ENCODE measurements around the gene SF3A1. TPM values are rescaled to one million over a fixed set of nuclear protein-coding genes. Genes with fewer than 3 reads are reported as not detected.

SF3A1 gene
- total RNA-seq, 2 experiments from 2014 or later, result 247 to 279 TPM

- POLR2A ChIA-PET, result no interaction called here
Observed at GRCh38 chr22:30397656-30398635, 41.3 kb upstream of the SF3A1 start.

GRCh38 chr22:30396871-30397655 is 40.4 kb upstream of the SF3A1 start, which contains the start of gene SEC14L2:
TSS of gene SEC14L2 (plus strand) at chr22:30397018. CDS start at chr22:30397117, 99 bp downstream.
- ChIA-PET POLR2A (interaction anchor here (0.6 to 1.0 kb wide), 2 partner anchors 28 to 188 kb away, joined by 3 read pairs; no protein-coding TSS in a partner anchor), CTCF (interaction anchor here (1.2 to 5.4 kb wide), 12 partner anchors 9 to 291 kb away, joined by 3 to 36 read pairs (median 8); partner anchors contain the start of genes CASTOR1, MTFP1 and RNF215)
- peak; percentile 65 for DNase-seq
- peak within 1 kb of the TSS; percentile 82 for H3K4me3 Mint-ChIP-seq
- no peaks in the 10 kb centered on the region for H3K9me3 Mint-ChIP-seq
- H3K27me3 Mint-ChIP-seq, result no peaks in the 10 kb centered on the region
- H3K27ac Mint-ChIP-seq, result peak within 1 kb of the TSS; percentile 74
- peaks cover 49% of the 10 kb centered on the region for H3K4me1 Mint-ChIP-seq
- peaks cover under 1% of the 10 kb centered on the region for H3K36me3 Mint-ChIP-seq (ENCODE audit: low read depth)

More at GRCh38 chr22:30397656-30398635, 41.3 kb upstream of the SF3A1 start:
- Mint-ChIP-seq H3K4me1 (peaks cover 42% of the 10 kb centered on the region), H3K27ac (peak overlapping the region; percentile 64), H3K4me3 (peak overlapping the region; percentile 72), H3K36me3 (ENCODE audit: low read depth) (peaks cover 3% of the 10 kb centered on the region), H3K27me3 (no peaks in the 10 kb centered on the region), H3K9me3 (no peaks in the 10 kb centered on the region)
- CTCF ChIA-PET, result interaction anchor here (1.0 to 5.4 kb wide), 12 partner anchors 10 to 292 kb away, joined by 3 to 36 read pairs (median 8); partner anchors contain the start of genes CASTOR1, MTFP1 and RNF215
- no peak for DNase-seq

- ChIA-PET CTCF (interaction anchor here (0.7 to 5.4 kb wide), 6 partner anchors 30 to 1240 kb away, joined by 3 to 36 read pairs (median 4); partner anchors contain the start of gene MTFP1), POLR2A (no interaction called here)
- Mint-ChIP-seq H3K27ac (no peak overlapping the region), H3K27me3 (no peaks in the 10 kb centered on the region), H3K4me1 (peaks cover 58% of the 10 kb centered on the region), H3K9me3 (no peaks in the 10 kb centered on the region), H3K36me3 (ENCODE audit: low read depth) (no peaks in the 10 kb centered on the region), H3K4me3 (no peak overlapping the region)
- DNase-seq, result no peak
Observed at GRCh38 chr22:30393885-30394284, 37.2 kb upstream of the SF3A1 start.

- DNase-seq, result no peak
- Mint-ChIP-seq H3K9me3 (no peaks in the 10 kb centered on the region), H3K4me1 (peaks cover 55% of the 10 kb centered on the region), H3K4me3 (no peak overlapping the region), H3K36me3 (ENCODE audit: low read depth) (no peaks in the 10 kb centered on the region), H3K27me3 (no peaks in the 10 kb centered on the region), H3K27ac (no peak overlapping the region)
- ChIA-PET POLR2A (interaction anchor here (1.0 kb wide), 1 partner anchor 29 kb away, joined by 3 read pairs; no protein-coding TSS in a partner anchor), CTCF (interaction anchor here (0.8 to 1.1 kb wide), 4 partner anchors 43 to 105 kb away, joined by 3 to 4 read pairs (median 3); no protein-coding TSS in a partner anchor)
Observed at GRCh38 chr22:30393322-30393680, 36.6 kb upstream of the SF3A1 start.

GRCh38 chr22:30392661-30393321 is 36.1 kb upstream of the SF3A1 start:
- CTCF ChIA-PET, result interaction anchor here (0.5 to 4.9 kb wide), 15 partner anchors 12 to 292 kb away, joined by 3 to 57 read pairs (median 4); partner anchors contain the start of genes CASTOR1 and MTFP1
- Mint-ChIP-seq H3K4me3 (no peak overlapping the region), H3K27ac (peak overlapping the region; percentile 47)

GRCh38 chr22:30390974-30391691 is 34.4 kb upstream of the SF3A1 start:
- Mint-ChIP-seq H3K36me3 (ENCODE audit: low read depth) (no peaks in the 10 kb centered on the region), H3K27me3 (no peaks in the 10 kb centered on the region), H3K27ac (peak overlapping the region; percentile 80), H3K4me3 (no peak overlapping the region), H3K4me1 (peaks cover 52% of the 10 kb centered on the region), H3K9me3 (no peaks in the 10 kb centered on the region)
- peak; percentile 84 for DNase-seq
- ChIA-PET CTCF (interaction anchor here (0.7 to 4.9 kb wide), 21 partner anchors 11 to 291 kb away, joined by 3 to 57 read pairs (median 4); partner anchors contain the start of genes CASTOR1, MTFP1 and TBC1D10A), POLR2A (interaction anchor here (0.7 kb wide), 1 partner anchor 93 kb away, joined by 3 read pairs; no protein-coding TSS in a partner anchor)

More at GRCh38 chr22:30392661-30393321, 36.1 kb upstream of the SF3A1 start:
- H3K27me3 Mint-ChIP-seq, result no peaks in the 10 kb centered on the region
- peaks cover 51% of the 10 kb centered on the region for H3K4me1 Mint-ChIP-seq
- no peak for DNase-seq
- no peaks in the 10 kb centered on the region for H3K36me3 Mint-ChIP-seq (ENCODE audit: low read depth)
- POLR2A ChIA-PET, result interaction anchor here (1.0 kb wide), 1 partner anchor 30 kb away, joined by 3 read pairs; no protein-coding TSS in a partner anchor
- no peaks in the 10 kb centered on the region for H3K9me3 Mint-ChIP-seq

GRCh38 chr22:30386960-30387827 is 30.5 kb upstream of the SF3A1 start, which contains the start of gene RNF215:
TSS of gene RNF215 (minus strand) at chr22:30387411. CDS start at chr22:30387313, 98 bp downstream.
- Mint-ChIP-seq H3K27me3 (no peaks in the 10 kb centered on the region), H3K36me3 (ENCODE audit: low read depth) (no peaks in the 10 kb centered on the region), H3K4me3 (peak within 1 kb of the TSS; percentile 77), H3K9me3 (no peaks in the 10 kb centered on the region), H3K27ac (peak within 1 kb of the TSS; percentile 88), H3K4me1 (peaks cover 29% of the 10 kb centered on the region)
- POLR2A ChIA-PET, result interaction anchor here (0.6 kb wide), 3 partner anchors 16 to 124 kb away, joined by 3 read pairs; no protein-coding TSS in a partner anchor
- CTCF ChIA-PET, result interaction anchor here (0.6 to 8.3 kb wide), 34 partner anchors 10 to 711 kb away, joined by 3 to 71 read pairs (median 4); partner anchors contain the start of genes CASTOR1, CCDC157, MTFP1 and SEC14L2
- DNase-seq, result peak; percentile 75

GRCh38 chr22:30386608-30386959 is 29.9 kb upstream of the SF3A1 start:
- Mint-ChIP-seq H3K36me3 (ENCODE audit: low read depth) (no peaks in the 10 kb centered on the region), H3K27me3 (no peaks in the 10 kb centered on the region), H3K9me3 (no peaks in the 10 kb centered on the region), H3K4me3 (peak overlapping the region; percentile 74), H3K4me1 (peaks cover 24% of the 10 kb centered on the region), H3K27ac (peak overlapping the region; percentile 73)
- ChIA-PET CTCF (interaction anchor here (0.6 to 8.3 kb wide), 9 partner anchors 11 to 711 kb away, joined by 3 to 71 read pairs (median 3); partner anchors contain the start of genes CASTOR1 and SEC14L2), POLR2A (no interaction called here)
- DNase-seq, result no peak

GRCh38 chr22:30385942-30386341 is 29.2 kb upstream of the SF3A1 start:
- peaks cover 21% of the 10 kb centered on the region for H3K4me1 Mint-ChIP-seq
- H3K36me3 Mint-ChIP-seq (ENCODE audit: low read depth), result no peaks in the 10 kb centered on the region
- H3K9me3 Mint-ChIP-seq, result no peaks in the 10 kb centered on the region
- peak overlapping the region; percentile 74 for H3K4me3 Mint-ChIP-seq
- no peak overlapping the region for H3K27ac Mint-ChIP-seq
- ChIA-PET CTCF (interaction anchor here (0.6 to 8.3 kb wide), 8 partner anchors 12 to 831 kb away, joined by 3 to 71 read pairs (median 3); partner anchors contain the start of gene CASTOR1), POLR2A (no interaction called here)
- H3K27me3 Mint-ChIP-seq, result no peaks in the 10 kb centered on the region
- DNase-seq, result no peak

GRCh38 chr22:30383061-30383460 is 26.4 kb upstream of the SF3A1 start:
- no peak for DNase-seq
- Mint-ChIP-seq H3K4me3 (no peak overlapping the region), H3K9me3 (no peaks in the 10 kb centered on the region), H3K27ac (no peak overlapping the region), H3K36me3 (ENCODE audit: low read depth) (no peaks in the 10 kb centered on the region), H3K4me1 (peaks cover 16% of the 10 kb centered on the region), H3K27me3 (no peaks in the 10 kb centered on the region)
- ChIA-PET POLR2A (no interaction called here), CTCF (interaction anchor here (1.1 to 8.3 kb wide), 2 partner anchors 81 to 94 kb away, joined by 3 to 71 read pairs; partner anchors contain the start of gene CASTOR1)
